Neural cell (in vitro differentiated cells): ENCODE measurements around the gene WNT3A. TPM values are rescaled to one million over a fixed set of nuclear protein-coding genes. Genes with fewer than 3 reads are reported as not detected.

Source experiments
- H2AFZ ChIP-seq: fragments of 200-600, 300-800 bp; sonication (generic), shearing (Covaris generic); 2 replicates; pipeline ENCODE4 v1.6.0; 2014; ENCODE audit warnings: low read depth, mild to moderate bottlenecking, antibody characterized with exemption, low read length, moderate library complexity
- H3F3A ChIP-seq: fragments of 200-600 bp; shearing (Covaris generic); 2 replicates; pipeline ENCODE4 v1.6.1; 2016; ENCODE audit warnings: mild to moderate bottlenecking, moderate library complexity, mixed read lengths, antibody characterized with exemption, low read length; ENCODE audit not compliant: insufficient read depth, poor library complexity, severe bottlenecking
- H3K27ac ChIP-seq: fragments of 200-600, 300-800 bp; sonication (generic), shearing (Covaris generic); 2 replicates; pipeline ENCODE4 v1.5.1; 2014; ENCODE audit warnings: mild to moderate bottlenecking, low read length, moderate library complexity
- H3K27me3 ChIP-seq: fragments of 300-800, 200-600 bp; sonication (generic), shearing (Covaris generic); 2 replicates; pipeline ENCODE4 v1.6.0; 2014; ENCODE audit warnings: mild to moderate bottlenecking, low read depth, low read length, moderate library complexity; ENCODE audit not compliant: insufficient read depth
- H3K36me3 ChIP-seq: fragments of 300-800, 200-600 bp; sonication (generic), shearing (Covaris generic); 2 replicates; pipeline ENCODE4 v1.5.1; 2014; ENCODE audit warnings: mild to moderate bottlenecking, antibody characterized with exemption, low read length, moderate library complexity; ENCODE audit not compliant: insufficient read depth
- H3K4me2 ChIP-seq: fragments of 300-800, 200-600 bp; sonication (generic), shearing (Covaris generic); 2 replicates; pipeline ENCODE4 v1.6.0; 2014; ENCODE audit warnings: mild to moderate bottlenecking, low read length
- H3K4me3 ChIP-seq: fragments of 300-800, 200-600 bp; sonication (generic), shearing (Covaris generic); 2 replicates; pipeline ENCODE4 v1.5.1; 2014; ENCODE audit warnings: mild to moderate bottlenecking, low read length, moderate library complexity
- H3K79me2 ChIP-seq: fragments of 200-600 bp; shearing (Covaris generic); replicated peaks from 2 replicates; pipeline ENCODE4 v1.6.0; 2014; ENCODE audit warnings: mild to moderate bottlenecking, low read length, moderate library complexity; ENCODE audit not compliant: insufficient read depth
- H3K9ac ChIP-seq: fragments of 300-800, 200-600 bp; sonication (generic), shearing (Covaris generic); 2 replicates; pipeline ENCODE4 v1.6.1; 2016; ENCODE audit warnings: mild to moderate bottlenecking, low read length, mixed read lengths
- H3K9me2 ChIP-seq: fragments of 200-600 bp; shearing (Covaris generic); 2 replicates; pipeline ENCODE4 v1.6.1; 2016; ENCODE audit warnings: mild to moderate bottlenecking, low read length, mixed read lengths; ENCODE audit not compliant: insufficient read depth
- H3K9me3 ChIP-seq: fragments of 200-600, 300-800 bp; sonication (generic), shearing (Covaris generic); 2 replicates; pipeline ENCODE4 v1.6.1; 2016; ENCODE audit warnings: mild to moderate bottlenecking, mixed run types, low read length, moderate library complexity, mixed read lengths
- H4K20me1 ChIP-seq: fragments of 200-600 bp; shearing (Covaris generic); 2 replicates; pipeline ENCODE4 v1.6.1; 2016; ENCODE audit warnings: mild to moderate bottlenecking, mixed run types; ENCODE audit not compliant: insufficient read depth
- CTCF ChIP-seq: fragments of 450-650 bp; IDR thresholded peaks from 2 replicates; pipeline ENCODE4 v1.5.1; 2014; ENCODE audit warnings: antibody characterized with exemption, mild to moderate bottlenecking, moderate library complexity; ENCODE audit not compliant: poor library complexity, severe bottlenecking
- EP300 ChIP-seq: fragments of 450-650 bp; conservative IDR thresholded peaks from 2 replicates; pipeline ENCODE4 v1.6.1; 2014; ENCODE audit warnings: antibody characterized with exemption, mild to moderate bottlenecking, moderate library complexity; ENCODE audit not compliant: poor library complexity, severe bottlenecking
- EZH2 ChIP-seq: fragments of 200-600, 300-800 bp; shearing (Covaris generic), sonication (generic); IDR thresholded peaks from 2 replicates; pipeline ENCODE4 v1.6.1; 2014; ENCODE audit warnings: antibody characterized with exemption, low read length, borderline replicate concordance, mild to moderate bottlenecking; ENCODE audit not compliant: insufficient read depth, poor library complexity, severe bottlenecking
- MXI1 ChIP-seq: fragments of 450-650 bp; conservative IDR thresholded peaks from 2 replicates; pipeline ENCODE4 v1.6.1; 2014; ENCODE audit warnings: antibody characterized with exemption, mild to moderate bottlenecking; ENCODE audit not compliant: poor library complexity, severe bottlenecking
- POLR2AphosphoS5 ChIP-seq: IDR thresholded peaks from 2 replicates; pipeline ENCODE4 v1.6.1; 2012
- RAD21 ChIP-seq: fragments of 450-650 bp; conservative IDR thresholded peaks from 2 replicates; pipeline ENCODE4 v1.6.1; 2014; ENCODE audit warnings: antibody characterized with exemption, mild to moderate bottlenecking, moderate library complexity
- SMC3 ChIP-seq: fragments of 450-650 bp; conservative IDR thresholded peaks from 2 replicates; pipeline ENCODE4 v1.6.1; 2014; ENCODE audit warnings: antibody characterized with exemption, mild to moderate bottlenecking, moderate library complexity; ENCODE audit not compliant: poor library complexity
- TAF1 ChIP-seq: IDR thresholded peaks from 2 replicates; pipeline ENCODE4 v1.6.1; 2012; ENCODE audit warnings: low read depth
- polyA plus RNA-seq: library from polyadenylated mRNA; depleted of rRNA; stranded (reverse); fragments of >200 nt; gene quantifications from 2 replicates; pipeline ENCODE4 v1.2.3, GENCODE V29; 2014
- TF ChIP-seq, protein P1 (sequence below): IDR thresholded peaks from 2 replicates; pipeline ENCODE4 v1.6.1; 2012; ENCODE audit warnings: borderline replicate concordance

WNT3A gene
- polyA plus RNA-seq, 1 donor from 2014 or later = 0.14 TPM

GRCh38 chr1:228088586-228089498, 82.0 kb downstream of the WNT3A start:
- no peaks in the 10 kb centered on the region for H3K36me3 ChIP-seq
- TF ChIP-seq SMC3 = no peak
- no peak for TF ChIP-seq POLR2AphosphoS5
- TF ChIP-seq EP300 = no peak
- no peak for TF ChIP-seq CTCF
- TF ChIP-seq RAD21 = no peak
- TF ChIP-seq EZH2 = no peak
- no peak for TF ChIP-seq TAF1
- H3K79me2 ChIP-seq = peaks cover 98% of the 10 kb centered on the region
- H2AFZ ChIP-seq = no peak overlapping the region
- H3K27me3 ChIP-seq = no peaks in the 10 kb centered on the region
- H3K27ac ChIP-seq = no peak overlapping the region
- H3K9me2 ChIP-seq = no peaks in the 10 kb centered on the region
- no peaks in the 10 kb centered on the region for H3K9me3 ChIP-seq
- no peaks in the 10 kb centered on the region for H3F3A ChIP-seq
- peaks cover 11% of the 10 kb centered on the region for H4K20me1 ChIP-seq
- H3K9ac ChIP-seq = no peak overlapping the region
- no peak overlapping the region for H3K4me2 ChIP-seq
- no peak overlapping the region for H3K4me3 ChIP-seq

- H3K9me3 ChIP-seq = peaks cover 3% of the 10 kb centered on the region
- H3F3A ChIP-seq = no peaks in the 10 kb centered on the region
- no peaks in the 10 kb centered on the region for H3K36me3 ChIP-seq
- no peak overlapping the region for H3K27ac ChIP-seq
- H3K4me3 ChIP-seq = no peak overlapping the region
- no peak overlapping the region for H3K4me2 ChIP-seq
- no peaks in the 10 kb centered on the region for H3K27me3 ChIP-seq
- H2AFZ ChIP-seq = no peak overlapping the region
- H3K79me2 ChIP-seq = peaks cover 98% of the 10 kb centered on the region
- H4K20me1 ChIP-seq = peaks cover 7% of the 10 kb centered on the region
- TF ChIP-seq MXI1 (no peak), RAD21 (no peak), EZH2 (no peak), TAF1 (no peak), POLR2AphosphoS5 (no peak)
- H3K9me2 ChIP-seq = no peaks in the 10 kb centered on the region
- H3K9ac ChIP-seq = no peak overlapping the region
Observed at GRCh38 chr1:228089519-228090380, 83.0 kb downstream of the WNT3A start.

DNA sequence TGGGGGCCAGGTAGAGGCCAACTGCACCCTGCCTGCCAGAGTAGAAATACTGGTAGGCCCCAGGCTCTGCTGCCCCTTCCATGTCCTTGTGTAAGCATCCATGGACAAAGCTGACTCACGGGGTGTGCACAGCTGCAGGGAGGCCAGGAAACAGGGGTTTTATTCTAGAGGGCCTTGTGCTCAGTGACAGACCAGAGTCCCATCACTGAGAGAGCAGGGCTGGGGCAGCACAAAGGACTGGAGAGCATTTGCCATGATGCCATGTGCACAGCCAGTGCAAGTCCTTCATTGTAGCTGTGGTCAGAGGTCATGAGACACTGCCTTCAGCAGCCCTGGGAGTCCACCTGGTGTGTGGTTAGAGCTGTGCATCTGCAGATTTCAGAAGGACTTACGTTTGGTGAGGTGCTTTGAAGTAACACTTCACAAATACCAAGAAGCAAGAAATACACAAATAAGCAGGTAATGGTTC, 83.8 kb downstream of the WNT3A start:
- no peak for TF ChIP-seq TAF1
- TF ChIP-seq RAD21 = no peak
- TF ChIP-seq MXI1 = no peak
- TF ChIP-seq, protein P1, sequence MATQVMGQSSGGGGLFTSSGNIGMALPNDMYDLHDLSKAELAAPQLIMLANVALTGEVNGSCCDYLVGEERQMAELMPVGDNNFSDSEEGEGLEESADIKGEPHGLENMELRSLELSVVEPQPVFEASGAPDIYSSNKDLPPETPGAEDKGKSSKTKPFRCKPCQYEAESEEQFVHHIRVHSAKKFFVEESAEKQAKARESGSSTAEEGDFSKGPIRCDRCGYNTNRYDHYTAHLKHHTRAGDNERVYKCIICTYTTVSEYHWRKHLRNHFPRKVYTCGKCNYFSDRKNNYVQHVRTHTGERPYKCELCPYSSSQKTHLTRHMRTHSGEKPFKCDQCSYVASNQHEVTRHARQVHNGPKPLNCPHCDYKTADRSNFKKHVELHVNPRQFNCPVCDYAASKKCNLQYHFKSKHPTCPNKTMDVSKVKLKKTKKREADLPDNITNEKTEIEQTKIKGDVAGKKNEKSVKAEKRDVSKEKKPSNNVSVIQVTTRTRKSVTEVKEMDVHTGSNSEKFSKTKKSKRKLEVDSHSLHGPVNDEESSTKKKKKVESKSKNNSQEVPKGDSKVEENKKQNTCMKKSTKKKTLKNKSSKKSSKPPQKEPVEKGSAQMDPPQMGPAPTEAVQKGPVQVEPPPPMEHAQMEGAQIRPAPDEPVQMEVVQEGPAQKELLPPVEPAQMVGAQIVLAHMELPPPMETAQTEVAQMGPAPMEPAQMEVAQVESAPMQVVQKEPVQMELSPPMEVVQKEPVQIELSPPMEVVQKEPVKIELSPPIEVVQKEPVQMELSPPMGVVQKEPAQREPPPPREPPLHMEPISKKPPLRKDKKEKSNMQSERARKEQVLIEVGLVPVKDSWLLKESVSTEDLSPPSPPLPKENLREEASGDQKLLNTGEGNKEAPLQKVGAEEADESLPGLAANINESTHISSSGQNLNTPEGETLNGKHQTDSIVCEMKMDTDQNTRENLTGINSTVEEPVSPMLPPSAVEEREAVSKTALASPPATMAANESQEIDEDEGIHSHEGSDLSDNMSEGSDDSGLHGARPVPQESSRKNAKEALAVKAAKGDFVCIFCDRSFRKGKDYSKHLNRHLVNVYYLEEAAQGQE = no peak
- no peak for TF ChIP-seq CTCF
- TF ChIP-seq POLR2AphosphoS5 = no peak
- TF ChIP-seq EP300 = no peak
- no peak for TF ChIP-seq EZH2
- TF ChIP-seq SMC3 = no peak
- Histone ChIP-seq H3K27ac (no peak overlapping the region), H2AFZ (no peak overlapping the region), H3K4me3 (no peak overlapping the region), H3K9me3 (peaks cover 4% of the 10 kb centered on the region), H4K20me1 (no peaks in the 10 kb centered on the region), H3F3A (no peaks in the 10 kb centered on the region), H3K36me3 (peaks cover 2% of the 10 kb centered on the region), H3K9ac (no peak overlapping the region), H3K9me2 (no peaks in the 10 kb centered on the region), H3K79me2 (peaks cover 98% of the 10 kb centered on the region), H3K27me3 (no peaks in the 10 kb centered on the region), H3K4me2 (no peak overlapping the region)
